Breast epithelium (tissue), 4 donors: ENCODE results near the gene PCSK7. TPM values are rescaled to one million over a fixed set of nuclear protein-coding genes. Genes with fewer than 3 reads are reported as not detected.
A peak's percentile ranks its signal among the peaks of the same experiment; 100 is the strongest.
"Not testable (repeated sequence)": the region's sequence is repeated elsewhere in the genome, so short reads cannot be mapped to it uniquely, and the experiment has no call there.

Experiments
- DNase-seq, 2 donors: peaks; one replicate each; pipeline ENCODE4 v3.0.0-alpha.2; 2019; ENCODE audit warnings: low spot score in 2 of 2
- H3K27ac ChIP-seq, 2 donors: fragments of 200-600 bp; sonication (generic) in 1 of 2; one replicate each; pipeline ENCODE4 v1.5.1; 2016 to 2019; ENCODE audit warnings: mild to moderate bottlenecking in 1 of 2
- H3K27me3 ChIP-seq, 2 donors: fragments of 200-600 bp; sonication (generic) in 1 of 2; one replicate each; pipeline versions ENCODE4 v1.5.1 to v1.6.0; 2017 to 2019; ENCODE audit warnings: control low read depth in 1 of 2, mild to moderate bottlenecking in 1 of 2
- H3K36me3 ChIP-seq: fragments of 200-600 bp; one replicate; pipeline ENCODE4 v1.5.1; 2019
- H3K4me1 ChIP-seq, 2 donors: fragments of 200-600 bp; sonication (generic); one replicate each; pipeline ENCODE4 v1.5.1; 2016 to 2019; ENCODE audit warnings: control low read depth in 1 of 2
- H3K4me3 ChIP-seq, 3 donors: fragments of 200-600 bp; sonication (generic); 1 replicate in 2 of 3; 2 replicates in 1 of 3; pipeline ENCODE4 v1.5.1; 2016 to 2019; ENCODE audit warnings: mild to moderate bottlenecking in 3 of 3, moderate library complexity in 2 of 3
- H3K9me3 ChIP-seq, 2 donors: fragments of 200-600 bp; sonication (generic) in 1 of 2; one replicate each; pipeline ENCODE4 v1.5.1; 2016 to 2019; ENCODE audit warnings: control low read depth in 1 of 2
- CTCF ChIP-seq, 3 donors: fragments of 450-650 bp; IDR thresholded peaks; one replicate each; pipeline ENCODE4 v1.5.1; 2016 to 2017; ENCODE audit warnings: antibody characterized with exemption in 3 of 3, mild to moderate bottlenecking in 3 of 3, moderate library complexity in 3 of 3
- POLR2A ChIP-seq: fragments of 450-650 bp; IDR thresholded peaks from one replicate; pipeline ENCODE4 v1.6.1; 2016; ENCODE audit warnings: antibody characterized with exemption, mild to moderate bottlenecking, moderate library complexity
- POLR2AphosphoS5 ChIP-seq, 3 donors: sonication (generic); formaldehyde crosslinking; IDR thresholded peaks; one replicate each; pipeline ENCODE4 v1.6.1; 2017; ENCODE audit warnings: antibody characterized with exemption in 3 of 3
- intact Hi-C: fragments of 100-400 bp; cut with DNase I; formaldehyde crosslinking; loops from one replicate; pipeline ENCODE4 v1.15.1; 2023; ENCODE audit warnings: low total_unique reads
- total RNA-seq, 3 donors: library from RNA; depleted of rRNA; stranded (reverse); fragments of >200 nt; gene quantifications; one replicate each; pipeline ENCODE4 v1.1.0, GENCODE V29; 2016

The PCSK7 gene
- 10 to 100 TPM; 43.2 to 51.5 (median 44.2) TPM for total RNA-seq

- peak in 1 of 2 donors; percentile 66 for DNase-seq
- no peaks in the 10 kb centered on the region for H3K36me3 ChIP-seq
Observed at GRCh38 chr11:117231842-117232091, at the start of gene PCSK7. PCSK7 (minus strand) TSS chr11:117232073; CDS start chr11:117229844, 2,229 bp downstream.

GRCh38 chr11:117281159-117281558 lies 49.3 kb upstream of the PCSK7 start:
- Histone ChIP-seq H3K36me3 (no peaks in the 10 kb centered on the region), H3K4me1 (no peaks in the 10 kb centered on the region), H3K9me3 (no peaks in the 10 kb centered on the region), H3K4me3 (no peak overlapping the region), H3K27ac (peak overlapping the region in 1 of 2 donors; percentile 3), H3K27me3 (no peaks in the 10 kb centered on the region)
- TF ChIP-seq POLR2AphosphoS5 (IDR thresholded peaks at IDR 0.05) (no peak), POLR2A (no peak), CTCF (IDR thresholded peaks at IDR 0.05) (no peak)
- no peak for DNase-seq
- intact Hi-C loops, result no loop called here

More at GRCh38 chr11:117231842-117232091, at the start of gene PCSK7:
- Histone ChIP-seq H3K27ac (peak within 1 kb of the TSS; percentile 92 to 96), H3K4me1 (peaks cover 2 to 4% of the 10 kb centered on the region in 2 donors), H3K27me3 (no peaks in the 10 kb centered on the region), H3K9me3 (no peaks in the 10 kb centered on the region), H3K4me3 (peak within 1 kb of the TSS; percentile 76 to 93 (median 79))
- intact Hi-C loops, result no loop called here
- no peak for TF ChIP-seq CTCF (IDR thresholded peaks at IDR 0.05)
- no peak for TF ChIP-seq POLR2A
- TF ChIP-seq POLR2AphosphoS5 (IDR thresholded peaks at IDR 0.05), result no peak

- no peaks in the 10 kb centered on the region for H3K9me3 ChIP-seq
- intact Hi-C loops, result no loop called here
- no peak overlapping the region for H3K27ac ChIP-seq
- H3K27me3 ChIP-seq, result no peaks in the 10 kb centered on the region
- H3K4me3 ChIP-seq, result no peak overlapping the region
- no peaks in the 10 kb centered on the region for H3K4me1 ChIP-seq
- DNase-seq, result no peak
- TF ChIP-seq POLR2AphosphoS5 (IDR thresholded peaks at IDR 0.05), result no peak
- TF ChIP-seq CTCF (IDR thresholded peaks at IDR 0.05), result no peak
- TF ChIP-seq POLR2A, result no peak
- no peaks in the 10 kb centered on the region for H3K36me3 ChIP-seq
Observed at GRCh38 chr11:117279711-117280376, 48.0 kb upstream of the PCSK7 start.

GRCh38 chr11:117278347-117278746 lies 46.5 kb upstream of the PCSK7 start:
- H3K4me3 ChIP-seq, result no peak overlapping the region
- intact Hi-C loops, result no loop called here
- no peaks in the 10 kb centered on the region for H3K4me1 ChIP-seq
- TF ChIP-seq POLR2A (no peak), CTCF (IDR thresholded peaks at IDR 0.05) (no peak), POLR2AphosphoS5 (IDR thresholded peaks at IDR 0.05) (no peak)
- DNase-seq, result no peak
- H3K9me3 ChIP-seq, result no peaks in the 10 kb centered on the region
- no peaks in the 10 kb centered on the region for H3K36me3 ChIP-seq
- no peak overlapping the region for H3K27ac ChIP-seq
- H3K27me3 ChIP-seq, result no peaks in the 10 kb centered on the region

GRCh38 chr11:117273550-117274289 lies 41.8 kb upstream of the PCSK7 start:
- no peak overlapping the region for H3K27ac ChIP-seq
- H3K9me3 ChIP-seq, result no peaks in the 10 kb centered on the region
- H3K4me1 ChIP-seq, result no peaks in the 10 kb centered on the region
- H3K36me3 ChIP-seq, result no peaks in the 10 kb centered on the region
- no peaks in the 10 kb centered on the region for H3K27me3 ChIP-seq
- no peak for TF ChIP-seq POLR2A
- TF ChIP-seq CTCF (IDR thresholded peaks at IDR 0.05), result no peak
- no peak for TF ChIP-seq POLR2AphosphoS5 (IDR thresholded peaks at IDR 0.05)
- no peak overlapping the region for H3K4me3 ChIP-seq
- intact Hi-C loops, result no loop called here
- DNase-seq, result no peak

- intact Hi-C loops, H3K36me3 ChIP-seq, H3K4me1 ChIP-seq, H3K4me3 ChIP-seq, H3K27me3 ChIP-seq, H3K9me3 ChIP-seq, DNase-seq, H3K27ac ChIP-seq: not testable (repeated sequence)
Observed at GRCh38 chr11:117272175-117272574, 40.3 kb upstream of the PCSK7 start.
